Activated CD8-positive, alpha-beta memory T cell treated with anti-CD3 and anti-CD28 coated beads, Interleukin-2, amount 50 U/mL, for 24 hours (primary cell): ENCODE results near the gene PLD2.
A peak's percentile ranks its signal among the peaks of the same experiment; 100 is the strongest.
"Not testable (repeated sequence)": the region's sequence is repeated elsewhere in the genome, so short reads cannot be mapped to it uniquely, and the experiment has no call there.

Source experiments
- DNase-seq: peaks from one replicate; pipeline ENCODE4 v3.0.0-alpha.2; 2020; ENCODE audit errors: extremely low read depth

The PLD2 gene

GRCh38 chr17:4789701-4789950 is 17.3 kb upstream of the PLD2 start:
- no peak for DNase-seq

GRCh38 chr17:4789951-4790704 is 16.8 kb upstream of the PLD2 start:
- DNase-seq: peak; percentile 47

GRCh38 chr17:4790705-4791088 is 16.3 kb upstream of the PLD2 start:
- DNase-seq: no peak

GRCh38 chr17:4795168-4795567 is 11.8 kb upstream of the PLD2 start:
- no peak for DNase-seq

- DNase-seq: no peak
These were observed 10.4 kb upstream of the PLD2 start for GRCh38 chr17:4796552-4796920.

GRCh38 chr17:4800462-4801196 is 6.3 kb upstream of the PLD2 start:
- no peak for DNase-seq

GRCh38 chr17:4802228-4802627 is 4.7 kb upstream of the PLD2 start, which contains the start of gene C17orf114:
C17orf114 (minus strand) TSS chr17:4802328.
- no peak for DNase-seq

- DNase-seq: no peak
These were observed 536 bp upstream of the PLD2 start for GRCh38 chr17:4806456-4806776.

GRCh38 chr17:4807605-4808377 is 839 bp downstream of the PLD2 start:
- DNase-seq: no peak

GRCh38 chr17:4808378-4808767 is 1.4 kb downstream of the PLD2 start:
- no peak for DNase-seq

- no peak for DNase-seq
These were observed 3.8 kb downstream of the PLD2 start for GRCh38 chr17:4810696-4811290.

- no peak for DNase-seq
These were observed 4.5 kb downstream of the PLD2 start for GRCh38 chr17:4811471-4811870.

- DNase-seq: no peak
These were observed 5.7 kb downstream of the PLD2 start for GRCh38 chr17:4812690-4813089.

GRCh38 chr17:4815043-4815675 is 8.2 kb downstream of the PLD2 start:
- no peak for DNase-seq

GRCh38 chr17:4816826-4817225 is 9.9 kb downstream of the PLD2 start:
- no peak for DNase-seq

GRCh38 chr17:4818276-4818675 is 11.3 kb downstream of the PLD2 start:
- no peak for DNase-seq

- no peak for DNase-seq
These were observed 15.9 kb downstream of the PLD2 start for GRCh38 chr17:4822835-4823234.

GRCh38 chr17:4823373-4824089 is 16.6 kb downstream of the PLD2 start:
- no peak for DNase-seq

GRCh38 chr17:4827399-4827798 is 20.4 kb downstream of the PLD2 start:
- no peak for DNase-seq

GRCh38 chr17:4832829-4833177 is 25.9 kb downstream of the PLD2 start:
- not testable (repeated sequence) for DNase-seq

GRCh38 chr17:4833178-4833940 is 26.4 kb downstream of the PLD2 start, which contains the start of gene MINK1:
MINK1 (plus strand) TSS chr17:4833340; CDS start chr17:4833584, 244 bp downstream.
- DNase-seq: peak; percentile 41
